Esophagus muscularis mucosa (tissue), 4 donors: Measurements from ENCODE around the gene MAEA. TPM values are rescaled to one million over a fixed set of nuclear protein-coding genes. Genes with fewer than 3 reads are reported as not detected.

Experiments used
- DNase-seq: peaks from one replicate; pipeline ENCODE4 v3.0.0-alpha.2; 2017; ENCODE audit errors: extremely low spot score
- H3K27ac ChIP-seq, 4 donors: fragments of 200-600 bp; sonication (generic); replicated peaks in 1 of 4; 1 replicate in 3 of 4; 2 replicates in 1 of 4; pipeline ENCODE4 v1.5.1; 2016 to 2019; ENCODE audit warnings: mild to moderate bottlenecking in 1 of 4
- H3K27me3 ChIP-seq, 4 donors: fragments of 200-600 bp; sonication (generic); one replicate each; pipeline versions ENCODE4 v1.5.1 to v1.6.0; 2016 to 2019
- H3K36me3 ChIP-seq, 4 donors: fragments of 200-600 bp; sonication (generic); one replicate each; pipeline ENCODE4 v1.5.1; 2016 to 2019
- H3K4me1 ChIP-seq, 4 donors: fragments of 200-600 bp; sonication (generic); one replicate each; pipeline ENCODE4 v1.5.1; 2016 to 2019
- H3K4me3 ChIP-seq, 4 donors: fragments of 200-600 bp; sonication (generic); 1 replicate in 2 of 4; 2 replicates in 2 of 4; pipeline ENCODE4 v1.5.1; 2016 to 2019; ENCODE audit warnings: mild to moderate bottlenecking in 4 of 4, moderate library complexity in 1 of 4
- H3K9me3 ChIP-seq, 4 donors: fragments of 200-600 bp; sonication (generic); 1 replicate in 3 of 4; 2 replicates in 1 of 4; pipeline ENCODE4 v1.5.1; 2016 to 2019
- EP300 ChIP-seq: sonication (generic); formaldehyde crosslinking; IDR thresholded peaks from one replicate; pipeline ENCODE4 v1.6.1; 2017; ENCODE audit warnings: antibody characterized with exemption
- POLR2A ChIP-seq: fragments of 450-650 bp; IDR thresholded peaks from one replicate; pipeline ENCODE4 v1.6.1; 2017; ENCODE audit warnings: antibody characterized with exemption, moderate library complexity, mild to moderate bottlenecking, low read depth
- POLR2AphosphoS5 ChIP-seq, 2 donors: sonication (generic); formaldehyde crosslinking; IDR thresholded peaks; one replicate each; pipeline ENCODE4 v1.6.1; 2017; ENCODE audit warnings: antibody characterized with exemption in 2 of 2
- WGBS: methylation state at CpG from one replicate; pipeline ENCODE4 v1.1.5; 2018; 5-methylcytosine and 5-hydroxymethylcytosine counted together
- intact Hi-C: fragments of 100-400 bp; cut with DNase I; formaldehyde crosslinking; loops from one replicate; pipeline ENCODE4 v1.15.1; 2023
- total RNA-seq, 4 donors: library from RNA; depleted of rRNA; stranded (reverse); fragments of >200 nt; gene quantifications; one replicate each; pipeline versions ENCODE4 v1.1.0 to v1.2.1, GENCODE V29; 2016
- TF ChIP-seq, protein P1 (sequence below), 3 experiments: fragments of 200-600 bp in 2 of 3; fragments of 450-650 bp in 1 of 3; sonication (generic) in 2 of 3; IDR thresholded peaks; one replicate each; pipeline ENCODE4 v1.5.1; 2017 to 2019; ENCODE audit warnings: antibody characterized with exemption in 3 of 3, mild to moderate bottlenecking in 2 of 3, moderate library complexity in 1 of 3

MAEA gene
- total RNA-seq, 4 donors from 2014 or later, result 54.5 to 63.1 (median 59.8) TPM

DNA sequence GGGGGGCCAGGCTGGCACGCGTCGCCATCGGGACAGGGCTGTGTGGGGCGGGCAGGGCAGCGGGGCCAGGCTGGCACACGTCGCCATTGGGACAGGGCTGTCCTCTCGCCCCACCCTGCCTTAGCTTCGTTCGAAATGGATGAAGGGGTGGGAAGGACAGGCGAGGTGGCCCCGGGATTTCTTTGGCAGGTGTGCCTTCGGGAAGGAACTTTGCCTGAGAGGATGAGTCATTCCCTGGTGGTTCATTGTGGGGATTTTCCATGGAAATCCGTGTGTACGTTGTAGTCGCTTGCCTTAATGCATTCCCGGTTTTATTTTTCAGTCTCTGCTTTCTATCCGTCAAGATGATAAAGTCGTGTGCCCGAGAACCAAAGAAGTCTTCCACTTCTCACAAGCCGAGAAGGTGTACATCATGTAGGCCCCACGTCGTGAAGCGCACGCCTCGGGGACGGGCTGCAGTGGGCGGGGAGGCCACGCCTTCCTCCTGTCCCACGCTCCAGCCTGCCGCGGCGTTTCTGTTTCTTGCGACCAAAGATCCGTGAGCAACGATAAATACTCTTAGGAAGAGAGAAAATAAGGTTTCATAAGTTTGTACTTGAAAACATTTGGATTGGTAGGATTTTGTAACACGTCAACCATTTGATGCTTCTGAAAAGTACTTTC, 49.2 kb downstream of the MAEA start:
- Histone ChIP-seq H3K4me1 (no peaks in the 10 kb centered on the region), H3K9me3 (no peaks in the 10 kb centered on the region), H3K27me3 (no peaks in the 10 kb centered on the region), H3K36me3 (peaks cover 45 to 75% (median 72%) of the 10 kb centered on the region in 4 donors), H3K27ac (no peak overlapping the region), H3K4me3 (no peak overlapping the region)
- no peak for DNase-seq
- intact Hi-C loops, result no loop called here
- WGBS, result 95% methylated on average over 35 of the region's 38 CpGs
- TF ChIP-seq EP300 (no peak), POLR2A (no peak), POLR2AphosphoS5 (IDR thresholded peaks at IDR 0.05) (no peak)
- TF ChIP-seq, protein P1, sequence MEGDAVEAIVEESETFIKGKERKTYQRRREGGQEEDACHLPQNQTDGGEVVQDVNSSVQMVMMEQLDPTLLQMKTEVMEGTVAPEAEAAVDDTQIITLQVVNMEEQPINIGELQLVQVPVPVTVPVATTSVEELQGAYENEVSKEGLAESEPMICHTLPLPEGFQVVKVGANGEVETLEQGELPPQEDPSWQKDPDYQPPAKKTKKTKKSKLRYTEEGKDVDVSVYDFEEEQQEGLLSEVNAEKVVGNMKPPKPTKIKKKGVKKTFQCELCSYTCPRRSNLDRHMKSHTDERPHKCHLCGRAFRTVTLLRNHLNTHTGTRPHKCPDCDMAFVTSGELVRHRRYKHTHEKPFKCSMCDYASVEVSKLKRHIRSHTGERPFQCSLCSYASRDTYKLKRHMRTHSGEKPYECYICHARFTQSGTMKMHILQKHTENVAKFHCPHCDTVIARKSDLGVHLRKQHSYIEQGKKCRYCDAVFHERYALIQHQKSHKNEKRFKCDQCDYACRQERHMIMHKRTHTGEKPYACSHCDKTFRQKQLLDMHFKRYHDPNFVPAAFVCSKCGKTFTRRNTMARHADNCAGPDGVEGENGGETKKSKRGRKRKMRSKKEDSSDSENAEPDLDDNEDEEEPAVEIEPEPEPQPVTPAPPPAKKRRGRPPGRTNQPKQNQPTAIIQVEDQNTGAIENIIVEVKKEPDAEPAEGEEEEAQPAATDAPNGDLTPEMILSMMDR (IDR thresholded peaks at IDR 0.05), result no peak

DNA sequence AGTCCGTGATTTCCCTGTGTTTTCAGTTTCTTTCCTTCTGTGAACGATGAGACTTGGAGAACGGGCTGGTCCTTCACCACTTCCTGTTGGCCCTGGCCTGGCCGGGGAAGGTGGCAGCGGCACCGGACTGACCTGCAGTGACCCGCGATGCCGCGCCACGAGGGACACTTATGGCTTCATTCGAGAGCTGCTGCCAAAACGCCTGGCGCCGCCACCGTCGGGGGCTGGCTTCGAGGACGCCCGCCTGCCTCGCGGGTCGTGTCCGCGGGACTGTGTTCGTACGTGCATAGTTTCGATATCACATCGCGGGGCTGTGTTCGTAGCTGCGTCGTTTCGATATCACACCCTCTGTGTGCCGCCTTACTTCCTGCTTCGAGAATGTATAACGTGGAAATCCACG, 49.8 kb downstream of the MAEA start:
- H3K36me3 ChIP-seq, result peaks cover 45 to 69% (median 67%) of the 10 kb centered on the region in 4 donors
- no peaks in the 10 kb centered on the region for H3K9me3 ChIP-seq
- 97% methylated on average over 38 of the region's 38 CpGs for WGBS
- H3K27me3 ChIP-seq, result no peaks in the 10 kb centered on the region
- no peak for TF ChIP-seq EP300
- TF ChIP-seq, protein P1 (IDR thresholded peaks at IDR 0.05), result no peak
- no peak for TF ChIP-seq POLR2AphosphoS5 (IDR thresholded peaks at IDR 0.05)
- no peak for TF ChIP-seq POLR2A
- H3K4me1 ChIP-seq, result no peaks in the 10 kb centered on the region
- intact Hi-C loops, result no loop called here
- no peak overlapping the region for H3K4me3 ChIP-seq
- no peak for DNase-seq
- no peak overlapping the region for H3K27ac ChIP-seq

DNA sequence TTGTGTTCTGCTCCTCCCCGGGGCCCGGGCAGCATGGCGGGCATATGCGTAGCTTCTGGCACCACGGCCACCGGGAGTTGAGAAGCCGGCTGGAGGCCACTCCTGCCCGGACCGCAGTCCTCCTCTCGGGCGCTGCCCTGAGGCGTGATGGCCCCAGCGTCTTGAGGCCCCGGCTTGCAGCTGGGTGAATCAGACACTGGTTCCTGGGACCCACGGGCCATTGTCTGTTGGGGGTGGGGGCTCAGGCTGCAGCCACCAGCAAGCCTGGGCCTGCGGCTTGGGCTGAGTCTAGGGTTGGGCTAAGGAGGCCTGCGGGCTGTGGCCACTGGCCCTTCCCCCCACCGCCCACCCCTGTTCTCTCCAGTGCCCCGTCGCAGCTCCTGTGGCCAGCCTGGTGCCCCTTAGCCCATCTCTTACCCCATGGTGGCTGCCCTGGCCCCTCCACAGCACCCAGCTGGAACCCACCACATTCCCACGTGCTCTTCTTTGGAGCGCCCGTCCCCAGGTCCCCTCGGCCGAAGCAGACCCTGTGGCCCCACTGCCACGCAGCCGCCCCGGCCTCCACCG, 50.6 kb downstream of the MAEA start:
- Histone ChIP-seq H3K27me3 (no peaks in the 10 kb centered on the region), H3K27ac (no peak overlapping the region), H3K36me3 (peaks cover 45 to 62% (median 60%) of the 10 kb centered on the region in 4 donors), H3K4me3 (no peak overlapping the region), H3K9me3 (no peaks in the 10 kb centered on the region), H3K4me1 (peaks cover 0 to 7% (median 5%) of the 10 kb centered on the region in 4 donors)
- TF ChIP-seq POLR2AphosphoS5 (IDR thresholded peaks at IDR 0.05), result no peak
- no peak for TF ChIP-seq POLR2A
- TF ChIP-seq, protein P1 (IDR thresholded peaks at IDR 0.05), result no peak
- no peak for TF ChIP-seq EP300
- DNase-seq, result no peak
- 92% methylated on average over 22 of the region's 29 CpGs for WGBS
- intact Hi-C loops, result loop anchor here (10.0 kb wide), 1 partner anchor 175 kb away; no protein-coding TSS in a partner anchor

DNA sequence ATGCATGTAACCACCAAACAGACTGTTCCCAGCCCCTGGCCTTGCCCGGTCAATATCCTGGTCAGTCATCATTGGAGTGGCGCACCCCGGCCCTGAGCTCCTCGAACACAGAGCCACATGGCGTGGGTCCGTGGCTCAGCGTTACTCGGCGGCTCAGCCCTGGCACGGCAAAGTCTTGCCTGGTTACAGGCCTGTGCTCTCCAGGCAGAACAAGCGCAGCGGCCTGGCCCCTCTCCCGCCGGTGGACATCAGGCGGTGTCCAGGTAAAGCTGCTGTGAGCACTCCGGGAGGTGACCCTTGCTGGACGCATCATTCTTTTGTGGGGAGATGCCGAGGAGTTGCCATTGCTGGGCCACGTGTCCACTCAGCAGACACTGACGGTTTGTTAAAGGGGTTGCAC, 51.2 kb downstream of the MAEA start:
- no peaks in the 10 kb centered on the region for H3K9me3 ChIP-seq
- 94% methylated on average over 15 of the region's 20 CpGs for WGBS
- H3K36me3 ChIP-seq, result peaks cover 45 to 61% (median 58%) of the 10 kb centered on the region in 4 donors
- H3K27ac ChIP-seq, result no peak overlapping the region
- DNase-seq, result no peak
- H3K4me3 ChIP-seq, result no peak overlapping the region
- H3K27me3 ChIP-seq, result no peaks in the 10 kb centered on the region
- no peak for TF ChIP-seq EP300
- TF ChIP-seq, protein P1 (IDR thresholded peaks at IDR 0.05), result no peak
- TF ChIP-seq POLR2A, result no peak
- TF ChIP-seq POLR2AphosphoS5 (IDR thresholded peaks at IDR 0.05), result no peak
- H3K4me1 ChIP-seq, result peaks cover 4 to 13% (median 11%) of the 10 kb centered on the region in 4 donors
- intact Hi-C loops, result loop anchor here (10.0 kb wide), 1 partner anchor 176 kb away; no protein-coding TSS in a partner anchor
